K562 (cell line): ENCODE measurements around the gene ATP6V0C. TPM values are rescaled to one million over a fixed set of nuclear protein-coding genes. Genes with fewer than 3 reads are reported as not detected.
A peak's percentile ranks its signal among the peaks of the same experiment; 100 is the strongest.

Experiments used
- ATF7 ChIP-seq: fragments of 450-650 bp; IDR thresholded peaks from 2 replicates; pipeline ENCODE4 v1.7.1; 2014; ENCODE audit warnings: mild to moderate bottlenecking, moderate library complexity
- BCL6 ChIP-seq: fragments of 250-450 bp; sonication (Bioruptor Pico); IDR thresholded peaks from 2 replicates; pipeline ENCODE4 v1.4.0; 2020
- HNRNPK ChIP-seq: fragments of 200-400 bp; formaldehyde crosslinking; IDR thresholded peaks from one replicate; pipeline ENCODE4 v1.6.1; 2018; ENCODE audit warnings: mild to moderate bottlenecking, low read depth, low read length; ENCODE audit not compliant: poor library complexity, severe bottlenecking
- ZNF583 ChIP-seq: fragments of 250-450 bp; sonication (Bioruptor Pico); IDR thresholded peaks from 2 replicates; pipeline ENCODE4 v1.4.0; 2020
- polyA plus RNA-seq, 8 experiments: library from polyadenylated mRNA; depleted of rRNA in 4 of 8; stranded (reverse) in 5 of 8; unstranded in 3 of 8; fragments of >200 nt; fragmentation: Nextera tagmentation in 2 of 8; fragmentation: Illumina TruSeq in 1 of 8; extraction: Ambion mirVana in 2 of 8; extraction: Trizol in 1 of 8; gene quantifications; 2 replicates each; pipeline versions ENCODE4 v1.2.1 to v1.2.3, GENCODE V29; 2011 to 2014; ENCODE audit warnings: inconsistent platforms in 1 of 8, missing spikeins in 1 of 8
- total RNA-seq, 7 experiments: library from RNA; depleted of rRNA in 6 of 7; stranded (reverse); fragments of >200 nt in 6 of 7; fragmentation: Illumina TruSeq in 2 of 7; extraction: Trizol in 2 of 7; gene quantifications; 2 replicates each; pipeline versions ENCODE4 v1.2.1 to v1.2.3, GENCODE V29; 2011 to 2021; ENCODE audit warnings: low replicate concordance in 1 of 7
- TF ChIP-seq, protein P1 (sequence below): sonication (generic); formaldehyde crosslinking; IDR thresholded peaks from 2 replicates; pipeline ENCODE4 v1.8.0; 2022; ENCODE audit warnings: mild to moderate bottlenecking, missing genetic modification reagents
- TF ChIP-seq, protein P2 (sequence below): sonication (generic); formaldehyde crosslinking; IDR thresholded peaks from 2 replicates; pipeline ENCODE4 v1.8.1; 2022; ENCODE audit warnings: missing genetic modification reagents
- TF ChIP-seq, protein P3 (sequence below), 2 experiments: IDR thresholded peaks; 2 replicates each; pipeline ENCODE4 v1.6.1; 2011; ENCODE audit warnings: borderline replicate concordance in 1 of 2, control low read depth in 1 of 2, low read depth in 1 of 2, low read length in 1 of 2, mild to moderate bottlenecking in 1 of 2, mixed read lengths in 1 of 2, moderate library complexity in 1 of 2; ENCODE audit not compliant: insufficient read depth in 1 of 2, insufficient read length in 1 of 2, poor library complexity in 1 of 2, severe bottlenecking in 1 of 2; ENCODE audit errors: extremely low read depth in 1 of 2
- TF ChIP-seq, protein P4 (sequence below): fragments of 200-600 bp; sonication (generic); IDR thresholded peaks from one replicate; pipeline ENCODE4 v1.6.1; 2012; ENCODE audit warnings: mild to moderate bottlenecking, low read depth, low read length, inconsistent platforms

ATP6V0C gene
- total and polyA plus RNA-seq, 9 of the 15 experiments (the other 6 are each of a cell fraction or from before 2014, with no cell fraction given), result 2.9 to 228 (median 22.7) TPM

DNA sequence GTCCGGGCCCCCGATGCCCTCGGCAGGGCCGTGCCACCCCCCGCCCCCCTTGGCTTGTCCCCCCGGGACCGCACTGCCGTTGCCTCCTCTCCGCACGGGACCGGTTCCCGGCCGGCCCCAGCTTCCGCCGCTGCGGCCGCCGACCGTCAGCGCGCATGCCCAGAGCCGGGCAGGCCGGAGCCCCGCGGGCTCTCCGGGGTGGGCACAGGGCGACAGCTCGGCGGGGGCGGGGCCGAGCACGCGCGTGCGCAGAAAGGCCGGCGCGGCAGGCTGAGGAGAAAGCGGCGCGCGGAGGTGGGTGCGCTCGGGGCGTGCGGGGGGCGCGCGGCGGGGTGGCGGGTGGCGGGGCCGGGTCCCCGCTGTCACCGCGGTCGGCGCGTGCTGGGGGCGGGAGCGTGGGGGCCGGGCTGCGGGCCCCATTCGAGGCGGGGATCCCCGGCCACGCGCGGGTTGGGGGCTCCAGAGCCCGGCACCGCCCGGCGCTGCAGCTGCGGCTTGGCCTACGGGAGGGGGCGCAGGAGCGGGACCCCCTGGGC lies 38.8 kb upstream of the ATP6V0C start, which contains the start of gene TBC1D24 (continued):
- TF ChIP-seq, protein P1, sequence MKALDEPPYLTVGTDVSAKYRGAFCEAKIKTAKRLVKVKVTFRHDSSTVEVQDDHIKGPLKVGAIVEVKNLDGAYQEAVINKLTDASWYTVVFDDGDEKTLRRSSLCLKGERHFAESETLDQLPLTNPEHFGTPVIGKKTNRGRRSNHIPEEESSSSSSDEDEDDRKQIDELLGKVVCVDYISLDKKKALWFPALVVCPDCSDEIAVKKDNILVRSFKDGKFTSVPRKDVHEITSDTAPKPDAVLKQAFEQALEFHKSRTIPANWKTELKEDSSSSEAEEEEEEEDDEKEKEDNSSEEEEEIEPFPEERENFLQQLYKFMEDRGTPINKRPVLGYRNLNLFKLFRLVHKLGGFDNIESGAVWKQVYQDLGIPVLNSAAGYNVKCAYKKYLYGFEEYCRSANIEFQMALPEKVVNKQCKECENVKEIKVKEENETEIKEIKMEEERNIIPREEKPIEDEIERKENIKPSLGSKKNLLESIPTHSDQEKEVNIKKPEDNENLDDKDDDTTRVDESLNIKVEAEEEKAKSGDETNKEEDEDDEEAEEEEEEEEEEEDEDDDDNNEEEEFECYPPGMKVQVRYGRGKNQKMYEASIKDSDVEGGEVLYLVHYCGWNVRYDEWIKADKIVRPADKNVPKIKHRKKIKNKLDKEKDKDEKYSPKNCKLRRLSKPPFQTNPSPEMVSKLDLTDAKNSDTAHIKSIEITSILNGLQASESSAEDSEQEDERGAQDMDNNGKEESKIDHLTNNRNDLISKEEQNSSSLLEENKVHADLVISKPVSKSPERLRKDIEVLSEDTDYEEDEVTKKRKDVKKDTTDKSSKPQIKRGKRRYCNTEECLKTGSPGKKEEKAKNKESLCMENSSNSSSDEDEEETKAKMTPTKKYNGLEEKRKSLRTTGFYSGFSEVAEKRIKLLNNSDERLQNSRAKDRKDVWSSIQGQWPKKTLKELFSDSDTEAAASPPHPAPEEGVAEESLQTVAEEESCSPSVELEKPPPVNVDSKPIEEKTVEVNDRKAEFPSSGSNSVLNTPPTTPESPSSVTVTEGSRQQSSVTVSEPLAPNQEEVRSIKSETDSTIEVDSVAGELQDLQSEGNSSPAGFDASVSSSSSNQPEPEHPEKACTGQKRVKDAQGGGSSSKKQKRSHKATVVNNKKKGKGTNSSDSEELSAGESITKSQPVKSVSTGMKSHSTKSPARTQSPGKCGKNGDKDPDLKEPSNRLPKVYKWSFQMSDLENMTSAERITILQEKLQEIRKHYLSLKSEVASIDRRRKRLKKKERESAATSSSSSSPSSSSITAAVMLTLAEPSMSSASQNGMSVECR (CRISPR knock-in tag), result 0 out of 2 replicates have a peak, but pooled peaks have one; percentile 9
- TF ChIP-seq HNRNPK (no peak), BCL6 (CRISPR knock-in tag) (no peak), ATF7 (no peak), ZNF583 (CRISPR knock-in tag) (no peak)
- TF ChIP-seq, protein P2, sequence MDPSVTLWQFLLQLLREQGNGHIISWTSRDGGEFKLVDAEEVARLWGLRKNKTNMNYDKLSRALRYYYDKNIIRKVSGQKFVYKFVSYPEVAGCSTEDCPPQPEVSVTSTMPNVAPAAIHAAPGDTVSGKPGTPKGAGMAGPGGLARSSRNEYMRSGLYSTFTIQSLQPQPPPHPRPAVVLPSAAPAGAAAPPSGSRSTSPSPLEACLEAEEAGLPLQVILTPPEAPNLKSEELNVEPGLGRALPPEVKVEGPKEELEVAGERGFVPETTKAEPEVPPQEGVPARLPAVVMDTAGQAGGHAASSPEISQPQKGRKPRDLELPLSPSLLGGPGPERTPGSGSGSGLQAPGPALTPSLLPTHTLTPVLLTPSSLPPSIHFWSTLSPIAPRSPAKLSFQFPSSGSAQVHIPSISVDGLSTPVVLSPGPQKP (CRISPR knock-in tag), result no peak
- TF ChIP-seq, protein P3, sequence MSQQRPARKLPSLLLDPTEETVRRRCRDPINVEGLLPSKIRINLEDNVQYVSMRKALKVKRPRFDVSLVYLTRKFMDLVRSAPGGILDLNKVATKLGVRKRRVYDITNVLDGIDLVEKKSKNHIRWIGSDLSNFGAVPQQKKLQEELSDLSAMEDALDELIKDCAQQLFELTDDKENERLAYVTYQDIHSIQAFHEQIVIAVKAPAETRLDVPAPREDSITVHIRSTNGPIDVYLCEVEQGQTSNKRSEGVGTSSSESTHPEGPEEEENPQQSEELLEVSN (IDR thresholded peaks at IDR 0.05; ENCODE audit: borderline replicate concordance in 1 of 2, extremely low read depth in 1 of 2, insufficient read depth in 1 of 2, insufficient read length in 1 of 2, low read depth in 1 of 2, low read length in 1 of 2, poor library complexity in 1 of 2, severe bottlenecking in 1 of 2), result peak in 1 of 2 experiments; percentile 4
- TF ChIP-seq, protein P4, sequence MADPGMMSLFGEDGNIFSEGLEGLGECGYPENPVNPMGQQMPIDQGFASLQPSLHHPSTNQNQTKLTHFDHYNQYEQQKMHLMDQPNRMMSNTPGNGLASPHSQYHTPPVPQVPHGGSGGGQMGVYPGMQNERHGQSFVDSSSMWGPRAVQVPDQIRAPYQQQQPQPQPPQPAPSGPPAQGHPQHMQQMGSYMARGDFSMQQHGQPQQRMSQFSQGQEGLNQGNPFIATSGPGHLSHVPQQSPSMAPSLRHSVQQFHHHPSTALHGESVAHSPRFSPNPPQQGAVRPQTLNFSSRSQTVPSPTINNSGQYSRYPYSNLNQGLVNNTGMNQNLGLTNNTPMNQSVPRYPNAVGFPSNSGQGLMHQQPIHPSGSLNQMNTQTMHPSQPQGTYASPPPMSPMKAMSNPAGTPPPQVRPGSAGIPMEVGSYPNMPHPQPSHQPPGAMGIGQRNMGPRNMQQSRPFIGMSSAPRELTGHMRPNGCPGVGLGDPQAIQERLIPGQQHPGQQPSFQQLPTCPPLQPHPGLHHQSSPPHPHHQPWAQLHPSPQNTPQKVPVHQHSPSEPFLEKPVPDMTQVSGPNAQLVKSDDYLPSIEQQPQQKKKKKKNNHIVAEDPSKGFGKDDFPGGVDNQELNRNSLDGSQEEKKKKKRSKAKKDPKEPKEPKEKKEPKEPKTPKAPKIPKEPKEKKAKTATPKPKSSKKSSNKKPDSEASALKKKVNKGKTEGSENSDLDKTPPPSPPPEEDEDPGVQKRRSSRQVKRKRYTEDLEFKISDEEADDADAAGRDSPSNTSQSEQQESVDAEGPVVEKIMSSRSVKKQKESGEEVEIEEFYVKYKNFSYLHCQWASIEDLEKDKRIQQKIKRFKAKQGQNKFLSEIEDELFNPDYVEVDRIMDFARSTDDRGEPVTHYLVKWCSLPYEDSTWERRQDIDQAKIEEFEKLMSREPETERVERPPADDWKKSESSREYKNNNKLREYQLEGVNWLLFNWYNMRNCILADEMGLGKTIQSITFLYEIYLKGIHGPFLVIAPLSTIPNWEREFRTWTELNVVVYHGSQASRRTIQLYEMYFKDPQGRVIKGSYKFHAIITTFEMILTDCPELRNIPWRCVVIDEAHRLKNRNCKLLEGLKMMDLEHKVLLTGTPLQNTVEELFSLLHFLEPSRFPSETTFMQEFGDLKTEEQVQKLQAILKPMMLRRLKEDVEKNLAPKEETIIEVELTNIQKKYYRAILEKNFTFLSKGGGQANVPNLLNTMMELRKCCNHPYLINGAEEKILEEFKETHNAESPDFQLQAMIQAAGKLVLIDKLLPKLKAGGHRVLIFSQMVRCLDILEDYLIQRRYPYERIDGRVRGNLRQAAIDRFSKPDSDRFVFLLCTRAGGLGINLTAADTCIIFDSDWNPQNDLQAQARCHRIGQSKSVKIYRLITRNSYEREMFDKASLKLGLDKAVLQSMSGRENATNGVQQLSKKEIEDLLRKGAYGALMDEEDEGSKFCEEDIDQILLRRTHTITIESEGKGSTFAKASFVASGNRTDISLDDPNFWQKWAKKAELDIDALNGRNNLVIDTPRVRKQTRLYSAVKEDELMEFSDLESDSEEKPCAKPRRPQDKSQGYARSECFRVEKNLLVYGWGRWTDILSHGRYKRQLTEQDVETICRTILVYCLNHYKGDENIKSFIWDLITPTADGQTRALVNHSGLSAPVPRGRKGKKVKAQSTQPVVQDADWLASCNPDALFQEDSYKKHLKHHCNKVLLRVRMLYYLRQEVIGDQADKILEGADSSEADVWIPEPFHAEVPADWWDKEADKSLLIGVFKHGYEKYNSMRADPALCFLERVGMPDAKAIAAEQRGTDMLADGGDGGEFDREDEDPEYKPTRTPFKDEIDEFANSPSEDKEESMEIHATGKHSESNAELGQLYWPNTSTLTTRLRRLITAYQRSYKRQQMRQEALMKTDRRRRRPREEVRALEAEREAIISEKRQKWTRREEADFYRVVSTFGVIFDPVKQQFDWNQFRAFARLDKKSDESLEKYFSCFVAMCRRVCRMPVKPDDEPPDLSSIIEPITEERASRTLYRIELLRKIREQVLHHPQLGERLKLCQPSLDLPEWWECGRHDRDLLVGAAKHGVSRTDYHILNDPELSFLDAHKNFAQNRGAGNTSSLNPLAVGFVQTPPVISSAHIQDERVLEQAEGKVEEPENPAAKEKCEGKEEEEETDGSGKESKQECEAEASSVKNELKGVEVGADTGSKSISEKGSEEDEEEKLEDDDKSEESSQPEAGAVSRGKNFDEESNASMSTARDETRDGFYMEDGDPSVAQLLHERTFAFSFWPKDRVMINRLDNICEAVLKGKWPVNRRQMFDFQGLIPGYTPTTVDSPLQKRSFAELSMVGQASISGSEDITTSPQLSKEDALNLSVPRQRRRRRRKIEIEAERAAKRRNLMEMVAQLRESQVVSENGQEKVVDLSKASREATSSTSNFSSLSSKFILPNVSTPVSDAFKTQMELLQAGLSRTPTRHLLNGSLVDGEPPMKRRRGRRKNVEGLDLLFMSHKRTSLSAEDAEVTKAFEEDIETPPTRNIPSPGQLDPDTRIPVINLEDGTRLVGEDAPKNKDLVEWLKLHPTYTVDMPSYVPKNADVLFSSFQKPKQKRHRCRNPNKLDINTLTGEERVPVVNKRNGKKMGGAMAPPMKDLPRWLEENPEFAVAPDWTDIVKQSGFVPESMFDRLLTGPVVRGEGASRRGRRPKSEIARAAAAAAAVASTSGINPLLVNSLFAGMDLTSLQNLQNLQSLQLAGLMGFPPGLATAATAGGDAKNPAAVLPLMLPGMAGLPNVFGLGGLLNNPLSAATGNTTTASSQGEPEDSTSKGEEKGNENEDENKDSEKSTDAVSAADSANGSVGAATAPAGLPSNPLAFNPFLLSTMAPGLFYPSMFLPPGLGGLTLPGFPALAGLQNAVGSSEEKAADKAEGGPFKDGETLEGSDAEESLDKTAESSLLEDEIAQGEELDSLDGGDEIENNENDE, result no peak
